Neural cell (in vitro differentiated cells): ENCODE results near the gene TARS3.

Experiments
- MXI1 ChIP-seq: fragments of 450-650 bp; conservative IDR thresholded peaks from 2 replicates; pipeline ENCODE4 v1.6.1; 2014; ENCODE audit warnings: antibody characterized with exemption, mild to moderate bottlenecking; ENCODE audit not compliant: poor library complexity, severe bottlenecking
- POLR2AphosphoS5 ChIP-seq: IDR thresholded peaks from 2 replicates; pipeline ENCODE4 v1.6.1; 2012
- RAD21 ChIP-seq: fragments of 450-650 bp; conservative IDR thresholded peaks from 2 replicates; pipeline ENCODE4 v1.6.1; 2014; ENCODE audit warnings: antibody characterized with exemption, mild to moderate bottlenecking, moderate library complexity
- TF ChIP-seq, protein P1 (sequence below): fragments of 450-650 bp; IDR thresholded peaks from 2 replicates; pipeline ENCODE4 v1.5.1; 2014; ENCODE audit warnings: antibody characterized with exemption, mild to moderate bottlenecking, moderate library complexity; ENCODE audit not compliant: poor library complexity, severe bottlenecking

DNA sequence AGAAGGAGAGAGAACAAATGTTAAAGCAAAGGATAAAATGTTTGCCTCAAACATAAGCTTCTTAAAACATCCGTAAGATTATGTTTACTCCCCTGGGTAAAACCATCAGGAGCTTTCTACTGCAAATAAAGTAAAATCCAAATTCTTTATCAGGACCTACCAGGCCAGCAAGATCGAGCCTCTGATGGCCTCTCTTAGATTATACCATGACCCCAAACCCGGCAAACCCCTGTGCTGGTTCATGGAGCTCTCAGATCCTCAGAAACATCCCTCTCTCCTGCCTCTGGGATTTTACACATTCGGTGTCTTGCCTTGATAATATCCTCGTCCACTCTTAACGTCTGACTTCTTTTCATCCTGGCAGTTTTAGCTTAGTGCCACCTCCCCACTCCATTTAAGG is 7.5 kb upstream of the TARS3 start:
- TF ChIP-seq MXI1 (no peak), POLR2AphosphoS5 (no peak), RAD21 (no peak)
- TF ChIP-seq, protein P1, sequence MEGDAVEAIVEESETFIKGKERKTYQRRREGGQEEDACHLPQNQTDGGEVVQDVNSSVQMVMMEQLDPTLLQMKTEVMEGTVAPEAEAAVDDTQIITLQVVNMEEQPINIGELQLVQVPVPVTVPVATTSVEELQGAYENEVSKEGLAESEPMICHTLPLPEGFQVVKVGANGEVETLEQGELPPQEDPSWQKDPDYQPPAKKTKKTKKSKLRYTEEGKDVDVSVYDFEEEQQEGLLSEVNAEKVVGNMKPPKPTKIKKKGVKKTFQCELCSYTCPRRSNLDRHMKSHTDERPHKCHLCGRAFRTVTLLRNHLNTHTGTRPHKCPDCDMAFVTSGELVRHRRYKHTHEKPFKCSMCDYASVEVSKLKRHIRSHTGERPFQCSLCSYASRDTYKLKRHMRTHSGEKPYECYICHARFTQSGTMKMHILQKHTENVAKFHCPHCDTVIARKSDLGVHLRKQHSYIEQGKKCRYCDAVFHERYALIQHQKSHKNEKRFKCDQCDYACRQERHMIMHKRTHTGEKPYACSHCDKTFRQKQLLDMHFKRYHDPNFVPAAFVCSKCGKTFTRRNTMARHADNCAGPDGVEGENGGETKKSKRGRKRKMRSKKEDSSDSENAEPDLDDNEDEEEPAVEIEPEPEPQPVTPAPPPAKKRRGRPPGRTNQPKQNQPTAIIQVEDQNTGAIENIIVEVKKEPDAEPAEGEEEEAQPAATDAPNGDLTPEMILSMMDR: no peak
